ENCODE measurements around the gene PAPPA2.

Gene PAPPA2

GRCh38 chr1:176669782-176670181 lies 206.8 kb downstream of the PAPPA2 start:
- Mint-ChIP-seq H3K27ac (no peak overlapping the region), H3K27me3 (no peaks in the 10 kb centered on the region), H3K4me1 (ENCODE audit: low read depth in 2 of 2) (no peaks in the 10 kb centered on the region), H3K36me3 (ENCODE audit: insufficient read depth) (no peaks in the 10 kb centered on the region), H3K4me3 (no peak overlapping the region), H3K9me3 (peaks cover 0 to 6% of the 10 kb centered on the region in 2 donors)
- ATAC-seq (replicated peaks): no peak
- DNase-seq: no peak

GRCh38 chr1:176670853-176671252 lies 207.9 kb downstream of the PAPPA2 start:
- Mint-ChIP-seq H3K36me3 (ENCODE audit: insufficient read depth) (no peaks in the 10 kb centered on the region), H3K4me1 (ENCODE audit: low read depth in 2 of 2) (no peaks in the 10 kb centered on the region), H3K4me3 (no peak overlapping the region), H3K9me3 (peaks cover 0 to 6% of the 10 kb centered on the region in 2 donors), H3K27ac (no peak overlapping the region), H3K27me3 (no peaks in the 10 kb centered on the region)
- DNase-seq: no peak
- no peak for ATAC-seq (replicated peaks)

- no peaks in the 10 kb centered on the region for H3K27me3 Mint-ChIP-seq
- ATAC-seq (replicated peaks): no peak
Measured at GRCh38 chr1:176682830-176683535, 220.0 kb downstream of the PAPPA2 start.

GRCh38 chr1:176691251-176692228 lies 228.6 kb downstream of the PAPPA2 start:
- H3K9me3 Mint-ChIP-seq: no peaks in the 10 kb centered on the region
- no peak for DNase-seq
- no peaks in the 10 kb centered on the region for H3K27me3 Mint-ChIP-seq
- no peaks in the 10 kb centered on the region for H3K36me3 Mint-ChIP-seq (ENCODE audit: insufficient read depth)
- no peak for ATAC-seq (replicated peaks)
- H3K27ac Mint-ChIP-seq: no peak overlapping the region
- no peaks in the 10 kb centered on the region for H3K4me1 Mint-ChIP-seq (ENCODE audit: low read depth in 2 of 2)
- no peak overlapping the region for H3K4me3 Mint-ChIP-seq

More at GRCh38 chr1:176682830-176683535, 220.0 kb downstream of the PAPPA2 start:
- Mint-ChIP-seq H3K9me3 (no peaks in the 10 kb centered on the region), H3K27ac (no peak overlapping the region), H3K36me3 (ENCODE audit: insufficient read depth) (no peaks in the 10 kb centered on the region), H3K4me3 (no peak overlapping the region), H3K4me1 (ENCODE audit: low read depth in 2 of 2) (no peaks in the 10 kb centered on the region)
- no peak for DNase-seq

GRCh38 chr1:176692431-176692830 lies 229.5 kb downstream of the PAPPA2 start:
- no peaks in the 10 kb centered on the region for H3K36me3 Mint-ChIP-seq (ENCODE audit: insufficient read depth)
- ATAC-seq (replicated peaks) (no peak), DNase-seq (no peak)
- no peak overlapping the region for H3K27ac Mint-ChIP-seq
- H3K27me3 Mint-ChIP-seq: no peaks in the 10 kb centered on the region
- H3K4me3 Mint-ChIP-seq: no peak overlapping the region
- H3K9me3 Mint-ChIP-seq: no peaks in the 10 kb centered on the region
- H3K4me1 Mint-ChIP-seq (ENCODE audit: low read depth in 2 of 2): no peaks in the 10 kb centered on the region

- Mint-ChIP-seq H3K4me3 (no peak overlapping the region), H3K4me1 (ENCODE audit: low read depth in 2 of 2) (no peaks in the 10 kb centered on the region), H3K27ac (no peak overlapping the region), H3K36me3 (ENCODE audit: insufficient read depth) (no peaks in the 10 kb centered on the region), H3K27me3 (no peaks in the 10 kb centered on the region), H3K9me3 (no peaks in the 10 kb centered on the region)
- DNase-seq: no peak
- ATAC-seq (replicated peaks): no peak
Measured at GRCh38 chr1:176692988-176693696, 230.2 kb downstream of the PAPPA2 start.

GRCh38 chr1:176693697-176694329 lies 230.8 kb downstream of the PAPPA2 start:
- DNase-seq: no peak
- no peaks in the 10 kb centered on the region for H3K36me3 Mint-ChIP-seq (ENCODE audit: insufficient read depth)
- no peak overlapping the region for H3K4me3 Mint-ChIP-seq
- no peaks in the 10 kb centered on the region for H3K27me3 Mint-ChIP-seq
- no peaks in the 10 kb centered on the region for H3K4me1 Mint-ChIP-seq (ENCODE audit: low read depth in 2 of 2)
- H3K9me3 Mint-ChIP-seq: no peaks in the 10 kb centered on the region
- no peak for ATAC-seq (replicated peaks)
- no peak overlapping the region for H3K27ac Mint-ChIP-seq

GRCh38 chr1:176694713-176695112 lies 231.7 kb downstream of the PAPPA2 start:
- no peak overlapping the region for H3K4me3 Mint-ChIP-seq

GRCh38 chr1:176696109-176696508 lies 233.1 kb downstream of the PAPPA2 start:
- Mint-ChIP-seq H3K4me3 (no peak overlapping the region), H3K4me1 (ENCODE audit: low read depth in 2 of 2) (no peaks in the 10 kb centered on the region), H3K27ac (no peak overlapping the region), H3K36me3 (ENCODE audit: insufficient read depth) (no peaks in the 10 kb centered on the region), H3K9me3 (no peaks in the 10 kb centered on the region), H3K27me3 (no peaks in the 10 kb centered on the region)
- no peak for DNase-seq
- no peak for ATAC-seq (replicated peaks)

More at GRCh38 chr1:176694713-176695112, 231.7 kb downstream of the PAPPA2 start:
- Mint-ChIP-seq H3K27me3 (no peaks in the 10 kb centered on the region), H3K9me3 (no peaks in the 10 kb centered on the region), H3K27ac (no peak overlapping the region), H3K4me1 (ENCODE audit: low read depth in 2 of 2) (no peaks in the 10 kb centered on the region), H3K36me3 (ENCODE audit: insufficient read depth) (no peaks in the 10 kb centered on the region)
- ATAC-seq (replicated peaks) (no peak), DNase-seq (no peak)

GRCh38 chr1:176696689-176697088 lies 233.7 kb downstream of the PAPPA2 start:
- DNase-seq (no peak), ATAC-seq (replicated peaks) (no peak)
- no peak overlapping the region for H3K27ac Mint-ChIP-seq
- no peaks in the 10 kb centered on the region for H3K9me3 Mint-ChIP-seq
- H3K36me3 Mint-ChIP-seq (ENCODE audit: insufficient read depth): no peaks in the 10 kb centered on the region
- no peaks in the 10 kb centered on the region for H3K27me3 Mint-ChIP-seq
- H3K4me1 Mint-ChIP-seq (ENCODE audit: low read depth in 2 of 2): no peaks in the 10 kb centered on the region
- H3K4me3 Mint-ChIP-seq: no peak overlapping the region

- Mint-ChIP-seq H3K9me3 (peaks cover 0 to 2% of the 10 kb centered on the region in 2 donors), H3K4me3 (no peak overlapping the region), H3K27ac (no peak overlapping the region), H3K4me1 (ENCODE audit: low read depth in 2 of 2) (no peaks in the 10 kb centered on the region), H3K27me3 (no peaks in the 10 kb centered on the region), H3K36me3 (ENCODE audit: insufficient read depth) (no peaks in the 10 kb centered on the region)
- no peak for DNase-seq
- ATAC-seq (replicated peaks): no peak
Measured at GRCh38 chr1:176699821-176700220, 236.8 kb downstream of the PAPPA2 start.

- Mint-ChIP-seq H3K4me3 (no peak overlapping the region), H3K9me3 (peaks cover 0 to 2% of the 10 kb centered on the region in 2 donors), H3K4me1 (ENCODE audit: low read depth in 2 of 2) (no peaks in the 10 kb centered on the region), H3K36me3 (ENCODE audit: insufficient read depth) (no peaks in the 10 kb centered on the region), H3K27me3 (no peaks in the 10 kb centered on the region), H3K27ac (no peak overlapping the region)
- ATAC-seq (replicated peaks): no peak
- no peak for DNase-seq
Measured at GRCh38 chr1:176701151-176701866, 238.3 kb downstream of the PAPPA2 start.
